Activated T-cell treated with anti-CD3 and anti-CD28 coated beads for 48 hours (primary cell): ENCODE results near the gene FOXI1.
"Not testable (repeated sequence)": the region's sequence is repeated elsewhere in the genome, so short reads cannot be mapped to it uniquely, and the experiment has no call there.

Experiments
- DNase-seq: peaks from one replicate; pipeline ENCODE4 v3.0.0-alpha.2; 2020; ENCODE audit warnings: low read depth

FOXI1 gene

DNA sequence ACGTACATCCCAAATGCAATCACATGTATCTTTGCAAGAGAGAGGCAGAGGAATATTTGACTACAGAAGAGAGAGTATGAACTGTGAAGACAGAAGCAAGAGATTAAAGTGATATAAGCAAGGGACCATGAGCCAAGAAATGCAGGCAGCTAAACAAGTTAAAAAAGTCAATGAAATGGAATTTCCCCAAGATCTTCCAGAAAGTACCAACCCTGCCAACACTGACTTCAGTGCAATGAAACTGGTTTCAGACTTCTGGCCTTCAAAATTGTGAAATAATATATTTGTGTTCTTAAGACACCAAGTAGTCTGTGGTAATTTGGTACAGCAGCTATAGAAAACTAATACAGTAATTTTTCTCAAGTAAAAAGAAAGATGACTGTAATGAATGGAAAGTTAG is 20.9 kb downstream of the FOXI1 start:
- no peak for DNase-seq

DNA sequence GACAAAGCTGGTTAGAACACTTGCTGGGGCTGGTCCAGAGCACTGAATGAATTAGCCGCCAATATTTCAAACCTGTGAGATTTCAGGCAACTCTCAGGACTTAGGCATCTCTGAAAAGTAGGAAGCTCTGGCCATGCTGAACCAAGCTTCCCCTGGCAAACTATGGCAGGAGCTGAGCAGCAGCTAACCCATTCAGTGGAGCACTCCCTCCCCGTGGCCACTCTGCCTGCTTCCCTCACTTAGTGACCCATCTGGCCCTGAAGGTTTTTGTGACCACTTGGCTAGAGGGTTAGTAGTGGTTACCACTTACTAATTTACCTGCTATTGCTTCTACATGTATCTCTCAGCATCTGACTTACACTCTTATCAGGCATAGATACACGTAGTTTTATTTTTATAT is 25.5 kb downstream of the FOXI1 start:
- no peak for DNase-seq

DNA sequence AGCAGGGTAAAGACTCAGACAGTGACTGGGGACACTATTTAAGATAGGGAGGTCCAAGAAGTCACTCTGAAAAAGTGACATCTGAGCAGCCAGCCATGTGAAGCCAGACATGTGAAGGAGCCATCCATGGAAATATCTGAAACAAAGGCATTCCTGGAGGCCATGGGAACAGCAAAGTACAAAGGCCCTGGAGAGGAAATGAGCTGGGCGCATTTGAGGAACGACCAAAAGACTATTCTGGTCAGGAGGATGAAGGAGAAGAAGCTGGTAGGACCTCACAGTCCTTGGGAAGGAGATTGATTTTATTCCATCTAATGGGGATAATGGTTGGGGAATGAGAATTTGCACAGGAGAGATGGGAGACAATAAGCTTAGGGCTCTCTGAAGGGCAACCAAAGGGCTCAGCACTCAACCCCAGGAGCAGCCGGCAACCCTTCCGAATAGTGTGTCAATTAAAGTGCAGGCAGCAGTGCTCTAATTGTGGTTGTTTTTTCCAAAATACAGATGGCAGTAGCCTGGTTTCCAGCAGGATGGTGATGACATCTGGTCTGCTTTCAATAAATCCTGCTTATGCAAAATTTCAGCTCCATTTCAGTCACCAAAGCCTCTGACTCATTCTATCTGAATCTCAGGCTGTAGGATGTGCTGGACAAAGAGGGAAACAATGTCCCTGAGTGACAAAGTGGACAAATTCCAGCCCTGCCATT is 26.7 kb downstream of the FOXI1 start:
- no peak for DNase-seq

DNA sequence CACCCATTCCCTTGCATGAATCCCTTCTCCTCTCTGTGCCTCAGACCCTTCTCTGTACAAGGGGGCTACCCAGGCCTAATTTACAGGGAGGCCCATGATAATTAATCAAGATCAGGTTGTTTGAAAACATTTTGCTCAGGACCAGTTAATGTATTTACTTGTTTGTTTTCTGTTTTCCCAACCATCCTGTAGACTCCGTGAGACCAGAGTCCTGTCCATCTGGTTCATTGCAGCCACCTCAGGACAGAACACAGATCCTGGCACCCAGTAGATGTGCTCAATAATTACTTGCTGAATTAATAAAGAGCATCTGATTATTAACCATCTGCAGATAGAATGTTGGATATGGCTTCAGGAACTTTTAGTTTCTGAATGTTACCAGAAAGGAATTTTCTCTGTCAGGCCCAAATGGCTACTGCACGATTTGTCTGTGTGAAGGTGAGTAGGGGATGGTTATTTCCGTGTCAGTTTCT is 27.3 kb downstream of the FOXI1 start:
- no peak for DNase-seq

DNA sequence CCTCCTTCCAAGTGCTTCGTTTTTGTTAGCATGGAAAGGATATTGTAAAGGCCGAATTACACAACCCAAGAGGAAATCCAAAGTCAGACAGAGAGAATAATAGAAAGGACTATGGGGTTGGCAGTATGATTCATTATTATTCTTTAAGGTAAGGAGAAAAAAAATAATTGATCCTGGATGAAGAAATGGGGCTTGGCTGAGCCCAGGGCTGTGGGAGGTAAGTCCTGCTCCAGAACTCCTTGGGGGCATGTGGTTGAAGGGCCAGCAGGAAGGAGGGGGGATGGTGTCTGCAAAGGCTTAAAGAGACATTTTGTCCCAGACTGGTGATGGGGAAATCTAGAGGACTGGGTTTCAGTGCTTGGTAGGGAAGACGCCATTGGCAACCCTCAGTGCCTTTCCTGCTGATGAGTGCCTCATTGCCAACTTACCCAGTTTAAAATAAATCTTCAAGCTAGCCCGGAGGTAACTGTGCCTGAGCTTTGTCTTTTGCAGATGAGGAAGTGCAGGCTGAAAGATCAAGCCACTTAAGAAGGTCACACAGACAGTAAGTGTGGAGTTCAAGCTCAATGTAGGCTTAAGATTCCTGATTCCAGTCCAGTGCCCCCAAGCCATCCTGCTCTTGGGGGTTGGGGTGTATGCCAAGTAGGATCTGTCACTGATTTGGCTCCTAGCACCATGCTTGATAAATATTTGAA is 30.2 kb downstream of the FOXI1 start:
- no peak for DNase-seq

DNA sequence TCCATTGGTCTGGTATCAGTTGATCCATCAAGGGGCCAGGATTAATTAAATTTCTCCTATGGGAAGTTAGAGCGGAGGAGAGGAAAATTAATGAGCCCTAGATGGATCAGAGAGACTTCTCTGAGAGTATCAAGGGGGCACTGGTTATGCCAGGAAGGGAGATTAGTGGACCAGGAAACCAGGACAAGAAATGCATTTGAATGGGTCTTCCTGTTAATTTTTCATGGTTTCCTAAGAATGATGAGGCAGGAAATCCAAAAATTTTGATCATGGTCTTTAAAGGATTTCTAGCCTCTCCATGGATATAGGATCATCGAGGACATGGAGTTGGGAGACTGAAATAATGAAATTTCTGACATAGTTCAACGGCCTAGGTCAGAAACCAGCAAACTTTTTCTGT is 30.8 kb downstream of the FOXI1 start:
- DNase-seq = no peak

DNA sequence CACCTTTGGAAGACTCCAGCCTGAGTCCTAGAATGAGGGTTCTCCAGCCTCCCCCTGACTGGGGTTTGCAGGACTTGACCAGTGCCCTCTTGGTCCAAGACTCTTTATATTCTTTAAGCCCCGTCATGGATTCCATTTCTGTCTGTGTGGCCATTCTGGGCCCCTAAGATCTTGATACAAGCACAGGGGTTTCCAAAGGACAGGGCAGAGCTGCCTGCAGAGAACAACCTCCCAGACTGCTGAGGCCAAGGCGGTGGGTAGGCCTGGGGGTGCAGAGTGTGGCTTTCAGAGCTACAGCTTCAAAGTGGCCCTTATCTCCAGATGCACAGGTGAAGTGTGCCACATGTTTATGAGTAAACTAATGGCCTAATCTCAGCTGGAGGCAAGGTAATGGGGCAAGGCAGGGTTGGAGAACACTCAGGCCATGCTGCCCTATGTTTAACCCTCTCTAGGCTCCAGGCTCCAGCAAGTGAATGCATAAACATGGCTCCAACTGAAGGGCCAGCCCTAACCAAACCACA is 32.1 kb downstream of the FOXI1 start:
- no peak for DNase-seq

DNA sequence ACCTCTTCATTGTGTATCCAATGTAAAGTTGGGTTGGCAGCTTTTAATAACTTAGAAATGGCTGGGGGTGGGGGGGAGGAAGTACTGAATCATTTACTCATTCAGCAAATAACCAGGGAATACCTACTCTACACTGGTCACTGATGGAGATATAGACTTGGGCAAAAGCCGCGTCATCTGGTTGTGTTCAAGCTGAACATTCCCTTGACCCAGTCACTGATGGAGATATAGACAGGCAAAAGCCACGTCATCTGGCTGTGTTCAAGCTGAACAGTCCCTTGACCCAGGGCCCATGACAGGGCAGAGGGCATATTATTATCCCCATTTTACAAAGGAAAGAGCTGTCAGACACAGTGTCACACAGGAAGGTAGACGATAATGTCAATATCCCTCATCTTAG is 32.6 kb downstream of the FOXI1 start:
- DNase-seq = no peak

DNA sequence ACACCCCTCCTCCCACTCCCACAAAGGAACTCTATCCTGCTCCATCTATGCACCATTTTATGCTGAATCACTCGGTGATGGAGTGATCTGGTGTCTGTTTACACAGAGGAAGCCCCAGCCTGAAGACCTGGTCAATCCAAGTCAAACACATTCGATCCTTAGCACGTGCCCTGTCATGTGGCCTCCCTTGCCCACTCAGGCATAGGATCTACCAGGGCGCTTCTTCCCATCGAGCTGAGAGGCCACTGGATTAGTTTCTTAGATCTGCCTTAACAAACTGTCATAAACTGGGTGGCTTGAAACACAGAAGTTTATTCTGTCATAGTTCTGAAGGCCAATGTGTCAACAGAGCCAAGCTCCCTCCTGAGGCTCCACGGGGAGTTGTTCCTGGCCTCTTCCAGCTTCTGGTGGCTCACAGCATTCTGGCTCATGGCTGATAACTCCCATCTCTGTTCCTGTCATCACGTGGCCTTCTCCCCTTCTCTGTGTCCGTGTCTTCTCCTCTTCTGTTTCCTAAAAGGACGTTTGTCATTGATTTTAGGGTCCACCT is 34.2 kb downstream of the FOXI1 start:
- no peak for DNase-seq

DNA sequence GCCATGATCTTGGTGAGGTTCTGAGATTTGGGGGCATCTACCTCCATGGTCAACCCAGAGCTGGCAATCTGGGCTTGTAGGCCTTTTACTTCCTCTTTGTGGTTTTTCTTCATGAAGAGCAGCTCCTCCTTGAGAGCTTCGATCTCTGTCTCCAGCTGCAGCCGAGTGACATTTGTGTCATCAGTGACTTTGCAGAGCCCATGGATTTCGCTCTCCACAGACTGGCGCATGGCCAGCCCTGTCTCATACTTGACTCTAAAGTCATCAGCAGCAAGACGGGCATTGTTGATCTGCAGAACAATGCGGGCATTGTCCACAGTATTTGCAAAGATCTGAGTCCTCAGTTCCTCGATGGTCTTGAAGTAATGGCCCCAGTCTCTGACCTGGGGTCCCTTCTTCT is 35.5 kb downstream of the FOXI1 start:
- not testable (repeated sequence) for DNase-seq

DNA sequence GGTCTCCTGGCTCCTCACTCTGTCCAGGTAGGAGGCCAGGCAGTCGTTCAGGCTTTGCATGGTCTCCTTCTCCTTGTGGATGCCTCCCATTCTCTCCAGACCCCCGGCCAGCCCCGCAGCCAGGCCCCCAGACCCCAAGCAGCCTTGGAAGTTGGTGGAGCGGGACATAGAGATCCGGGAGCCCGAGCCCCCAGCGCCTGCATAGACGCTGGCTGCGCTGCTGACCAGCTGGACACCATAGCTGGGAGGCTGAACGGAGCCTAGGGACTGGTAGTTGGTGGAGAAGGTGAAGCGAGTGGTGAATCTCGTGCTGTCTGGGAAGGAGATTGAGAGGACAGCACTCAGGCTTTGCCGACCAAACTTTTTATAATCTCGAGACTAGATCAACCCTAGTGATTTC is 35.9 kb downstream of the FOXI1 start:
- no peak for DNase-seq

DNA sequence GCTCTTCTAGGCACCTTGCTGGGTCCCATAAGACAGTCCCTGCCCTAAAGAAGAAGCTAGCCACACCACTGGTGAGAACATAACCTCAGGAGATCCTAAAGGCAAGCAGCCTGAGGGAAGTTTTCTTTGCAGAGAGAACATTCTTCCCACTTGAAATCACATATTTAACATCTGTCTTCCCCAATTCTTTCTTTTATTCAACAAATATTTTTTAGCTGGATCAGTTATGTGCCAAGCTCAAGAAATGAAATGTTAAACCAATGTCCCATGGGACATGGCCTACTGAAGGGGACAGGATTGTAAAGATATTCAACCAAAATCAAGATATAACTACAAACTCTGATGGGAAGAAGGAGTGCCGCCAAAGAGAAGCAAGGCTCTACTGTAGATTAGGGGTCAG is 36.5 kb downstream of the FOXI1 start:
- no peak for DNase-seq

DNA sequence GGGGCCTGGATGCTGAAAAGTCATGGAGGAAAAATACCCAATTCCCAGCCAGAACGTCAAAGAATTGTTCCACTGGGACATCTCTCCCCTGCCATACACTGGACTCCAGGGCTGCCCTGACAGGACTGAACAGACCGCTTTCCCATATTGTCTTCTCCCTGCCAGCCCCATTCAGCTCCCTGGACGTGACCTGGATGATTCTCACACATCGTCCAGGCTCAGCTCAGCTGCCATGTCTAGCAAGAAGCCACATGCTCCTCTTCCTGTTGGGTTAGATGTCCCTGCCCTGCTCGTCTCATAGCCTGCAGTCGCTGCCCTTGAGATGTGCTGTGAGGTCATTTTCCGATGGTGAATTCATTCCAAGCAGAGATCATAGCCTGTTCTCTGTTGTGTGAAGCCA is 37.4 kb downstream of the FOXI1 start:
- no peak for DNase-seq

DNA sequence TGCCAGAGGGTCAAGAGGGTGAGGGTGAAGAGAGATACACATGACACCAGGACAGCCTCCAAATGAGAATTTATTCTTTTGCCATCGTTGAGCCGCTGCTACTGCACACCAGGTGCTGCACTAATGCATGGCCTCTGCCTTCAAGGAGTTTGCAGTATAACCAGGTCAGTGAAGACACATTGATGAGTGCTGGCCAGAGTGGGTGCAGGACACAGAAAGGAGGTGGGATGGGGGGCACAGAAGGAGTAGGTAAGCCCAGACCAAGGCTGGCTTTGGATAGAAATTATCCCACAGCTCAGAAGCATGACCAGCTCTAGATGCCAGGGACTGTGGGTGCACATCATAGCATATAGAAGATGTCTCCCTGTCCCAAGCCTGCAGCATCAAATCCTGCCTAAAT is 38.0 kb downstream of the FOXI1 start:
- DNase-seq = no peak

DNA sequence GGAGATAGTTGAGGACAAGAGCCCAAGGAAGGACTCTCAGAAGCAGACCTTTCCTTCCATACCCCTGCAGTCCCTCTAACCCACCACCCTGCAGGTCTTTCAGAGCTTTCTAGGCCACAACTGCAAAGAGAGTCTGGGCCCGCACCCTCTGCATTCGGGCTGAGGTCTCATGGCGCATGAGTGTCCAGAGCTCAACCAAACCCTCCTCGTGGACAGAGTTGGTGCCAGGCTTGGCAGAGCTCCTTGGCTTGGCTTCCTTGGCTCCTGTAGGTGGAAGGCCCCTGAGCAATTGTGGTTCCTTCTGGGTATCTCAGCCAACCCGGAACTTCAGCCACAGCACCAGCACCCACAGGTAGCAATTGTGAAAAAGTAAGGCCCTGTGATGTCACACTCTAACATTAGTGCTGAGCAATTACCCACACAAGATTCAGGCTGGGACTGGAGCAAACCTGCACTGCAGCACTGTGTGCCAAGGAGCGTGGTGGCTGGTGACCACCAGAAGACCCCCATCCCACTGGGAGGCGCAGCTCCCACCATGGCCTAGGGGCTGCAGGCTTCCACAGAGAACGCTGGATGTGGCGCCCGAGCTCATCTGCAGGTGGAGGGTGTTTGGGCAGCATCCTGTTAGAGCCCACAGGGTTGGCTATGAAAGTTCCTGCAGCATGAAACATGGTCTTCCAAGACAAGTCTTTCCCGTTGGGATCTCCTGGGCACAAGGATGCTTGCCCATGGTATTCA is 38.8 kb downstream of the FOXI1 start:
- DNase-seq = no peak

DNA sequence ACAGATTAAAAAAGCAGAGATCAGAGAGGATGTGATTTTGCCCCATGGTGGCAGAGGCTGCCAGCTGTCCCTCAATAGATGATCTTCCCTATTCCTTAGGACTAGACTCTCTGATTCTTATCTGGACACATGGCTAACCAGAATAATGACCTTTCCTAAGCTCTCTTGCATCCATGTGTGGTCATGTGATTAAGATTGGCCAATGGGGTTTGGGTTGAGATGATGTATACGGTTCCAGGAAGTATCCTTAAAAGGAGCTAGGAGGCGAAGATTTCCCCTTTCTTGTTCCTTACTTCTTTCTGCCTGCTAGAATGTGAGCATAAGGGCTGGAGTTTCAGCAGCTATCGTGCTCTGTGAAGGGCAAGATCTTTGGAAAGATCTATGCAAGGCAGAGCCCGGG is 39.8 kb downstream of the FOXI1 start:
- no peak for DNase-seq

DNA sequence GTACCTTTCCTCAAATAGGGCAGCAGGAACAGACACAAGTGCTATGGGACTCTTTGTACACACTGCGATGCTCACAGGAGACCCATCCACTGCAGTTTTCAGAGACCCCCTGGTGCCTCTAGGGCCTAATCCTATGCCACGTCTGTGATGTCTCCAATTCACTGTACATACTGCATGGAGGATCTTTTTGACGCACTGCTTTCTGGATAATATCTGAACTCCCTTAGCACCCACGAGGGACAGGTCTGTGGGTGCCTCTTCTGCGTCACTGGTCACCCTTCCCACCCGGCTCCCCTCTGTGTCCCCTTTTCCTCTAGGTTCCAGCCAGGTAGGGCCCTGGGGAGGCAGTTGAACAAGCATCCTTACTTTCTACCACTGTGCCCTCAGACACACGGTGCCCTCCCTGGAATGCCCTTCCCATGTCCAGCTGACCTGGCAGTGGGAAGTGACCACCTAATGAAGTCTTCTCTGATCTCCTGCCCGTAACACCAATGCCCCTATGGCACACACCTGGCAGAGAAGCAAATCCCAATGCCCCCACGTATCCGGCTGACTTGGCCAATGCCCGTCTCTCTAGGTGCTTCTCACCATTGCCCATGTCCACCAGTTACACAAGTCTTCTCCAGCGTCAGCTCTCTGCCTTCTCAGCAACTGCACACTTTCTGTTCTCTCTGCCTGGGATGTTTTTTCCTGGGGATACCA is 41.5 kb downstream of the FOXI1 start:
- DNase-seq = no peak

DNA sequence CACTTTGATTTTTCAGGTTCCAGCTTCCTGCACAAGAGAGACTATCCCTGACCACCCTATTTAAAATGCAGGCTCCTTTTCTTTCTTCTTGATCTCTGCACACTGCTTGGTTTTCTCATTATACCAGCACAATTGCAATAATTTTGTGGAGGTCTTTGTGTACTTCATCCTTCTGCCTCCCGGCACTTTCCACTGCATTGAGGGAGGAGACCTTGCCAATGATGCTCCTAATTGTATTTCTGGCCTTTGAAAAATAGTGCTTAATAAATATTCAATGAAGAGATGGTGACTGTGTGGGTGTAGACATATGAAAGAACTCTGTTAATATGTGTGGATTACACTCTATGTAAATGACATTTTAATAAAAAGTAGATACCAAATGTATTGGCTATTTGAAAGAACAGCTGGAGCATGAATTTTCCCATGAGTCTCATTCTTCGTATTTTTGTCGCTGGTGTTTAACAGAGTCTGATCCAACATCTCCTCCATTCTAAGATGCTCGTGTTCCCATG is 42.1 kb downstream of the FOXI1 start:
- DNase-seq = no peak

DNA sequence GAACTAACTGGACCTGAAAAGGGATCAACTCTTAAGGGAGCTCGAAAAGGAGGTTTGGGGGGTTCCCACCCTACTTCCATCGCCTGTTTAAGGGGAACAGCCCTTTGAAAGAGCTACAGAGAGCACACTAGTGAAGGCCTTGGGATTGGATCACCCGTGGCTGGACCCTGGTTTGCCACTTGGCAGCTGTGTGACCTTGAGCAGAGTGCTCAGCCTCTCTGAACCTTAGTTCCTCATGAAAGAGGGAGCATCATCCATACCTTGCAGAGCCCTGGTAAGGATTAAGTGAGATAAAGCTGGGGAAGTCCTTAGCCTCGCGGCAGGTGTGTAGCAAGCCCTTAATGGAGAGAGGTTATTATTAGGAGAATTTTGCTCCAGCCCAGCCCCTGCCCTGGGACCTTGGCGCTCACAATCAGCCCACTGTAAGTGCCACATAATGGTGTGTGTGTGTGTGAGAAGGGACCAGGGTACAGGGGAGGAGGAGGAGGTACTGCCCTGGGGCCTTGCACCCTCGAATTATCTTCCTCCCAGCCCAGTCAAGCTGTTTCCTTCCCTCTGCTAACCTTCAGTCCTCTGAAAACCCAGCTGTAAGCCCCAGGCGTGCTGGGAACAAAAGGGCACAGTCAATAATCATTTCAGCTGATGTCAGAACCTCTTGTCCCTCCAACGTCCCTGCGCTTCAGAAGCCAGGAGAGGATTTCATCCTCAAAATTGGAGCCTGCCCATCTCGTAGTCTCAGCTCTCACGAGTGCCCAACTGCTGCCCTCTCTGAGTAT is 42.9 kb downstream of the FOXI1 start:
- DNase-seq = no peak

DNA sequence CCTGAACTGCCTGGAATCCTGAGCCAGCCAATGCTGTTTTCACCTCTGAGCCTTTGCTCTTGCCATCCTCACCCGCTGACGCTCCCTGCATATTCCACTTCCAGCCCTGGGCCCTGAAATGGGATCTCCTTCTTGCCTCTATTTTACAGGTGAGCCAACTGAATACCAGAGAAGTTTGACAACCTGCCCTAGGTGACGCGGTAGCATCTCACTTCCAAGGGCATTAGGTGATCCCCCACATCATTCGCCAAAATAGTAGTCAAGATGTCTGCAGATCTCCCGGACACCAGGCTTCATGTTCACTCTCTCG is 43.5 kb downstream of the FOXI1 start:
- DNase-seq = no peak

DNA sequence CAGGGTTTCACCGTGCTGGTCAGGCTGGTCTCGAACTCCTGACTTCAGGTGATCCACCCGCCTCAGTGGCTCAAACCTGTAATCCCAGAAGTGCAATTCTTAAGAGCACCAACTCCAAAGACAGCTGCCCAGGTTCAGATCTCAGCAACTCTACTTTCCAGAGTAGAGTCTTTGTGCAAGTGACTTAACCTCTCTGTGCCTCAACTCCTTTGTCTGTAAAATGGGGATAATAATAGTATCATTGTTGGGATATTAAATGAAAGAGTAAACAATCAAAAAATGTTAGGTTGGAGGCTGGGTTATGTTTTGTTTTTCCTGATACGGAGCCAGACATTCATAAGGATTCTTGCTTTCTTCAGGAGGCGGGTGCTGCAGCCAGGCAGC is 45.0 kb downstream of the FOXI1 start:
- DNase-seq = no peak
